ENCODE results near the gene ACKR2. TPM values are rescaled to one million over a fixed set of nuclear protein-coding genes. Genes with fewer than 3 reads are reported as not detected.

The ACKR2 gene
- total RNA-seq, 3 donors from 2014 or later (not counting 1 experiment from before 2014, with no cell fraction given) = 0.56 to 0.95 (median 0.72) TPM

DNA sequence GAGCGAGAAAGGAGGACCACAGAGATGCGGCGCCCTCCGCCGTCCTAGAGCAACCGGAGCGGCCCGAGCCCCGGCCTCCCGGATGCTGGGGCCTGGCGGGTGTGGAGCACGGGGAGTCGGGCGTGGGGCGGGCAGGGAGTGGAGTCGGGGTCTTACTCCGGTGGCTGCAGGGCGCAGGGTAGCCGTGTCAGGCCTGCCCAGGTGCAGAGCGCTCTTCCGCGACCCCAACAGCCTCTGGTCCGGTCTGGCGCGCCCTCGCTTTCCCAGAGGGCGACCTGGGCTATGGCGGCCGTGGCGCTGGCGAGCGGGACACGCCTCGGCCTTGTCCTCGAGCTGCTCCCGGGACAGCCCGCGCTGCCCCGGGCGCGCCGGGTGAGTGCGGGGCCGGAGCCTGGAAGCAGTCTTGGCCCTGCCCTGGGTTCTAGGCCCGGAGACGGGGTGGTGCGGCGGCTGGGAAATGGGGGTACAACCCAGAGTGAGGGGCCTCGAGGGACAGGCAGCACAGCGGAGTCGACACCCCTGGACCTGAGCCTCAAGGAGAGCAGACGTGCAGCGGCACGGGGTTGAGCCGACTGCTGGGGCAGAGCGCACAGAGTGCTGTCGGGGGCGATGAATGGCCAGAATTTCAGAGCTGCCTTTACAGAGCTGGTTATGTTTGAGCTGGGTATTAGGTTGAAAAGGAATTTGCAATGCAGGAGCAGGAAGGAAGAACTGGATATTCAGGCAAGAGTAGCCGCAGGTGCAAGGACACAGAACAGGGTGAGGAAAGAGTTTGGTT lies 97.0 kb downstream of the ACKR2 start, which contains the start of gene ZNF662:
Gene ZNF662, plus strand, starts transcription at position 73 of the 778 bp plus-strand sequence. CDS start 1,973 bp downstream, outside the sequence.
- H3K36me3 Mint-ChIP-seq = peaks cover 17% of the 10 kb centered on the region
- TF ChIP-seq, protein P1, sequence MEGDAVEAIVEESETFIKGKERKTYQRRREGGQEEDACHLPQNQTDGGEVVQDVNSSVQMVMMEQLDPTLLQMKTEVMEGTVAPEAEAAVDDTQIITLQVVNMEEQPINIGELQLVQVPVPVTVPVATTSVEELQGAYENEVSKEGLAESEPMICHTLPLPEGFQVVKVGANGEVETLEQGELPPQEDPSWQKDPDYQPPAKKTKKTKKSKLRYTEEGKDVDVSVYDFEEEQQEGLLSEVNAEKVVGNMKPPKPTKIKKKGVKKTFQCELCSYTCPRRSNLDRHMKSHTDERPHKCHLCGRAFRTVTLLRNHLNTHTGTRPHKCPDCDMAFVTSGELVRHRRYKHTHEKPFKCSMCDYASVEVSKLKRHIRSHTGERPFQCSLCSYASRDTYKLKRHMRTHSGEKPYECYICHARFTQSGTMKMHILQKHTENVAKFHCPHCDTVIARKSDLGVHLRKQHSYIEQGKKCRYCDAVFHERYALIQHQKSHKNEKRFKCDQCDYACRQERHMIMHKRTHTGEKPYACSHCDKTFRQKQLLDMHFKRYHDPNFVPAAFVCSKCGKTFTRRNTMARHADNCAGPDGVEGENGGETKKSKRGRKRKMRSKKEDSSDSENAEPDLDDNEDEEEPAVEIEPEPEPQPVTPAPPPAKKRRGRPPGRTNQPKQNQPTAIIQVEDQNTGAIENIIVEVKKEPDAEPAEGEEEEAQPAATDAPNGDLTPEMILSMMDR (IDR thresholded peaks at IDR 0.05) = no peak
- Histone ChIP-seq H3K4me1 (ENCODE audit: control insufficient read depth, insufficient read depth, low read length) (peaks cover 15% of the 10 kb centered on the region), H3K27ac (ENCODE audit: low read length) (no peak within 1 kb of the TSS), H3K9me3 (ENCODE audit: control insufficient read depth, insufficient read depth, low read length) (no peaks in the 10 kb centered on the region), H3K4me3 (ENCODE audit: low read length) (peak within 1 kb of the TSS; percentile 17), H3K36me3 (ENCODE audit: control insufficient read depth, insufficient read depth, low read length) (no peaks in the 10 kb centered on the region), H3K27me3 (ENCODE audit: control insufficient read depth, insufficient read depth, low read length) (peaks cover 15% of the 10 kb centered on the region)
- peak within 1 kb of the TSS; percentile 79 for H3K4me3 Mint-ChIP-seq
- 7% methylated on average over 59 of the region's 59 CpGs for WGBS (ENCODE audit: insufficient coverage)
- peak; percentile 38 to 80 (median 44) for ATAC-seq
- H3K27me3 Mint-ChIP-seq (ENCODE audit: low read depth in 2 of 2) = peaks cover 42 to 43% of the 10 kb centered on the region in 2 donors
- H3K27ac Mint-ChIP-seq = no peak within 1 kb of the TSS
- intact Hi-C loops (cut with micrococcal nuclease) = no loop called here
- peaks cover 7 to 12% of the 10 kb centered on the region in 2 donors for H3K9me3 Mint-ChIP-seq
- peak in 1 of 2 donors; percentile 36 for DNase-seq
- H3K4me1 Mint-ChIP-seq = peaks cover 11 to 15% of the 10 kb centered on the region in 2 donors

DNA sequence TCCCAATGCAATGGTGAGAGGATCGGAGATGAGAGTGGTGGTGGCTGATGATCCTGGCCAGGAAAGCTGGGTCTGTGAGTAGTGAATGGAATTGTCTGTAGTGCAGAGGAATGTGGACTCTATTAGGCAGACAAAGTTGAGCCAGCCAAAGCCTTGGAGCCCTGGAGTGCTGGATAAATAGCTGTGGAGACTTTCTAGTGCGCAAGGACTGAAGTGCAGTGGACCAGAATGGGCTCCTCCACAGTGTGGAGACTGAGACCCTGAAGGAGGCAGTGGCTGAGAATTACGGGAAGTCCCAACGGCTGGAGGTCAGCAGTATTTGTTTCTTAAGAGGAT lies 97.6 kb downstream of the ACKR2 start:
- Mint-ChIP-seq H3K27me3 (ENCODE audit: low read depth in 2 of 2) (peaks cover 42 to 43% of the 10 kb centered on the region in 2 donors), H3K4me3 (peak overlapping the region; percentile 70), H3K36me3 (peaks cover 17% of the 10 kb centered on the region), H3K9me3 (peaks cover 7 to 12% of the 10 kb centered on the region in 2 donors), H3K4me1 (peaks cover 11 to 15% of the 10 kb centered on the region in 2 donors), H3K27ac (no peak overlapping the region)
- peaks cover 15% of the 10 kb centered on the region for H3K4me1 ChIP-seq (ENCODE audit: control insufficient read depth, insufficient read depth, low read length)
- H3K27ac ChIP-seq (ENCODE audit: low read length) = no peak overlapping the region
- H3K36me3 ChIP-seq (ENCODE audit: control insufficient read depth, insufficient read depth, low read length) = no peaks in the 10 kb centered on the region
- intact Hi-C loops (cut with micrococcal nuclease) = no loop called here
- H3K9me3 ChIP-seq (ENCODE audit: control insufficient read depth, insufficient read depth, low read length) = no peaks in the 10 kb centered on the region
- peaks cover 15% of the 10 kb centered on the region for H3K27me3 ChIP-seq (ENCODE audit: control insufficient read depth, insufficient read depth, low read length)
- TF ChIP-seq, protein P1 (IDR thresholded peaks at IDR 0.05) = no peak
- WGBS (ENCODE audit: insufficient coverage) = 88% methylated on average over 4 of the region's 4 CpGs
- no peak overlapping the region for H3K4me3 ChIP-seq (ENCODE audit: low read length)
- no peak for ATAC-seq
- no peak for DNase-seq

DNA sequence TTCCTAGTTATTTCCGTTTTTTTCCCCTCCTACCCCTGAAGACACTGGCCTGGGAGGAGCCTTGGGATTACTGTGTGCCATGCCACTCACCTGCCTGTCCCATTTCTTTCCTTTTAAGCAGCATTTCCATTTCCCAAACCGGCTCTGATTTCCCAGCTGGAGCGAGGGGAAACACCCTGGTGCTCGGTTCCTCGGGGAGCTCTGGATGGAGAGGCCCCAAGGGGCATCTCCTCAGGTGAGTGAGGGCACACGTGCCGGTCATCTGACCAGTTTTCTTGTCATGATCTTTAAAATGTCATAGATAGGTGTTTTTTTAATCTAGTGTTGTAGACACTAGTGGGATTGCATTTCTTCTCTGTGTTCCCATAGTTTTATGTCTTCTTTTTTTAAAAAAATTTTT lies 99.4 kb downstream of the ACKR2 start:
- H3K36me3 ChIP-seq (ENCODE audit: control insufficient read depth, insufficient read depth, low read length) = no peaks in the 10 kb centered on the region
- no peak overlapping the region for H3K4me3 ChIP-seq (ENCODE audit: low read length)
- H3K27ac ChIP-seq (ENCODE audit: low read length) = no peak overlapping the region
- ATAC-seq (no peak), DNase-seq (no peak)
- Mint-ChIP-seq H3K4me1 (peaks cover 11 to 15% of the 10 kb centered on the region in 2 donors), H3K27me3 (ENCODE audit: low read depth in 2 of 2) (peaks cover 35 to 38% of the 10 kb centered on the region in 2 donors), H3K4me3 (no peak overlapping the region), H3K9me3 (peaks cover 7 to 12% of the 10 kb centered on the region in 2 donors), H3K27ac (no peak overlapping the region), H3K36me3 (peaks cover 19% of the 10 kb centered on the region)
- H3K27me3 ChIP-seq (ENCODE audit: control insufficient read depth, insufficient read depth, low read length) = peaks cover 13% of the 10 kb centered on the region
- intact Hi-C loops (cut with micrococcal nuclease) = no loop called here
- 85% methylated on average over 7 of the region's 7 CpGs for WGBS (ENCODE audit: insufficient coverage)
- peaks cover 15% of the 10 kb centered on the region for H3K4me1 ChIP-seq (ENCODE audit: control insufficient read depth, insufficient read depth, low read length)
- H3K9me3 ChIP-seq (ENCODE audit: control insufficient read depth, insufficient read depth, low read length) = peaks cover under 1% of the 10 kb centered on the region
- TF ChIP-seq, protein P1 (IDR thresholded peaks at IDR 0.05) = no peak

All from natural killer cell (primary cell).